Neural cell (in vitro differentiated cells): Measurements from ENCODE around the gene SEPTIN7. TPM values are rescaled to one million over a fixed set of nuclear protein-coding genes. Genes with fewer than 3 reads are reported as not detected.

Experiments used
- H2AFZ ChIP-seq: fragments of 200-600, 300-800 bp; sonication (generic), shearing (Covaris generic); 2 replicates; pipeline ENCODE4 v1.6.0; 2014; ENCODE audit warnings: low read depth, mild to moderate bottlenecking, antibody characterized with exemption, low read length, moderate library complexity
- H3F3A ChIP-seq: fragments of 200-600 bp; shearing (Covaris generic); 2 replicates; pipeline ENCODE4 v1.6.1; 2016; ENCODE audit warnings: mild to moderate bottlenecking, moderate library complexity, mixed read lengths, antibody characterized with exemption, low read length; ENCODE audit not compliant: insufficient read depth, poor library complexity, severe bottlenecking
- H3K27ac ChIP-seq: fragments of 200-600, 300-800 bp; sonication (generic), shearing (Covaris generic); 2 replicates; pipeline ENCODE4 v1.5.1; 2014; ENCODE audit warnings: mild to moderate bottlenecking, low read length, moderate library complexity
- H3K27me3 ChIP-seq: fragments of 300-800, 200-600 bp; sonication (generic), shearing (Covaris generic); 2 replicates; pipeline ENCODE4 v1.6.0; 2014; ENCODE audit warnings: mild to moderate bottlenecking, low read depth, low read length, moderate library complexity; ENCODE audit not compliant: insufficient read depth
- H3K36me3 ChIP-seq: fragments of 300-800, 200-600 bp; sonication (generic), shearing (Covaris generic); 2 replicates; pipeline ENCODE4 v1.5.1; 2014; ENCODE audit warnings: mild to moderate bottlenecking, antibody characterized with exemption, low read length, moderate library complexity; ENCODE audit not compliant: insufficient read depth
- H3K4me2 ChIP-seq: fragments of 300-800, 200-600 bp; sonication (generic), shearing (Covaris generic); 2 replicates; pipeline ENCODE4 v1.6.0; 2014; ENCODE audit warnings: mild to moderate bottlenecking, low read length
- H3K4me3 ChIP-seq: fragments of 300-800, 200-600 bp; sonication (generic), shearing (Covaris generic); 2 replicates; pipeline ENCODE4 v1.5.1; 2014; ENCODE audit warnings: mild to moderate bottlenecking, low read length, moderate library complexity
- H3K79me2 ChIP-seq: fragments of 200-600 bp; shearing (Covaris generic); replicated peaks from 2 replicates; pipeline ENCODE4 v1.6.0; 2014; ENCODE audit warnings: mild to moderate bottlenecking, low read length, moderate library complexity; ENCODE audit not compliant: insufficient read depth
- H3K9ac ChIP-seq: fragments of 300-800, 200-600 bp; sonication (generic), shearing (Covaris generic); 2 replicates; pipeline ENCODE4 v1.6.1; 2016; ENCODE audit warnings: mild to moderate bottlenecking, low read length, mixed read lengths
- H3K9me2 ChIP-seq: fragments of 200-600 bp; shearing (Covaris generic); 2 replicates; pipeline ENCODE4 v1.6.1; 2016; ENCODE audit warnings: mild to moderate bottlenecking, low read length, mixed read lengths; ENCODE audit not compliant: insufficient read depth
- H3K9me3 ChIP-seq: fragments of 200-600, 300-800 bp; sonication (generic), shearing (Covaris generic); 2 replicates; pipeline ENCODE4 v1.6.1; 2016; ENCODE audit warnings: mild to moderate bottlenecking, mixed run types, low read length, moderate library complexity, mixed read lengths
- H4K20me1 ChIP-seq: fragments of 200-600 bp; shearing (Covaris generic); 2 replicates; pipeline ENCODE4 v1.6.1; 2016; ENCODE audit warnings: mild to moderate bottlenecking, mixed run types; ENCODE audit not compliant: insufficient read depth
- CTCF ChIP-seq: fragments of 450-650 bp; IDR thresholded peaks from 2 replicates; pipeline ENCODE4 v1.5.1; 2014; ENCODE audit warnings: antibody characterized with exemption, mild to moderate bottlenecking, moderate library complexity; ENCODE audit not compliant: poor library complexity, severe bottlenecking
- EP300 ChIP-seq: fragments of 450-650 bp; conservative IDR thresholded peaks from 2 replicates; pipeline ENCODE4 v1.6.1; 2014; ENCODE audit warnings: antibody characterized with exemption, mild to moderate bottlenecking, moderate library complexity; ENCODE audit not compliant: poor library complexity, severe bottlenecking
- EZH2 ChIP-seq: fragments of 200-600, 300-800 bp; shearing (Covaris generic), sonication (generic); IDR thresholded peaks from 2 replicates; pipeline ENCODE4 v1.6.1; 2014; ENCODE audit warnings: antibody characterized with exemption, low read length, borderline replicate concordance, mild to moderate bottlenecking; ENCODE audit not compliant: insufficient read depth, poor library complexity, severe bottlenecking
- MXI1 ChIP-seq: fragments of 450-650 bp; conservative IDR thresholded peaks from 2 replicates; pipeline ENCODE4 v1.6.1; 2014; ENCODE audit warnings: antibody characterized with exemption, mild to moderate bottlenecking; ENCODE audit not compliant: poor library complexity, severe bottlenecking
- POLR2AphosphoS5 ChIP-seq: IDR thresholded peaks from 2 replicates; pipeline ENCODE4 v1.6.1; 2012
- RAD21 ChIP-seq: fragments of 450-650 bp; conservative IDR thresholded peaks from 2 replicates; pipeline ENCODE4 v1.6.1; 2014; ENCODE audit warnings: antibody characterized with exemption, mild to moderate bottlenecking, moderate library complexity
- REST ChIP-seq: IDR thresholded peaks from 2 replicates; pipeline ENCODE4 v1.6.1; 2012; ENCODE audit warnings: borderline replicate concordance
- SMC3 ChIP-seq: fragments of 450-650 bp; conservative IDR thresholded peaks from 2 replicates; pipeline ENCODE4 v1.6.1; 2014; ENCODE audit warnings: antibody characterized with exemption, mild to moderate bottlenecking, moderate library complexity; ENCODE audit not compliant: poor library complexity
- TAF1 ChIP-seq: IDR thresholded peaks from 2 replicates; pipeline ENCODE4 v1.6.1; 2012; ENCODE audit warnings: low read depth
- polyA plus RNA-seq: library from polyadenylated mRNA; depleted of rRNA; stranded (reverse); fragments of >200 nt; gene quantifications from 2 replicates; pipeline ENCODE4 v1.2.3, GENCODE V29; 2014

Gene SEPTIN7
- polyA plus RNA-seq, 1 donor from 2014 or later = 492 TPM

- no peak overlapping the region for H3K27ac ChIP-seq
- no peak overlapping the region for H2AFZ ChIP-seq
- peaks cover 5% of the 10 kb centered on the region for H3K36me3 ChIP-seq
Measured at GRCh38 chr7:35849158-35849831, 48.4 kb downstream of the SEPTIN7 start.

DNA sequence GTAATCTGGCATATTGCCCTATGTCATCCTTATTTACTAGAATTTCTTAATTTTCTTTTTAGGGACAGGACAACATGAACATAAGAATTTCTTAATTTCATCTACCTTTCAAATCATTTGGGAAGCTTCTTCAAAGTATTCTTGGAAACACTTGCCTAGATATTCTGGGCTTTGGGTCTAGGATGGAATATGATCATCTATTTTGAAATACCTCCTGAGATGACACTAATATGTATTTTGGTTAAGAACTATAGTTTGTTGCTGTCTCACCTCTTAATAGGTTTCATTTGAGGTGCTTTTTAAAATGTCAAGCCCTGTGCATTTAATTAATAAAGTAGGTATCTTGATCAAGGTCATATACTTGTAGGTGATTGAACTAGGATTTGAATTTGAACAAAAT, 49.1 kb downstream of the SEPTIN7 start:
- no peak overlapping the region for H3K27ac ChIP-seq
- no peak for TF ChIP-seq TAF1
- TF ChIP-seq REST = no peak
- no peak for TF ChIP-seq EZH2
- TF ChIP-seq EP300 = no peak
- no peak for TF ChIP-seq MXI1
- no peak for TF ChIP-seq CTCF
- no peak for TF ChIP-seq POLR2AphosphoS5
- TF ChIP-seq SMC3 = no peak
- no peak for TF ChIP-seq RAD21
- no peaks in the 10 kb centered on the region for H3K9me2 ChIP-seq
- no peaks in the 10 kb centered on the region for H3K9me3 ChIP-seq
- no peak overlapping the region for H2AFZ ChIP-seq
- no peaks in the 10 kb centered on the region for H3F3A ChIP-seq
- H3K9ac ChIP-seq = no peak overlapping the region
- H3K36me3 ChIP-seq = peaks cover 5% of the 10 kb centered on the region
- H3K27me3 ChIP-seq = no peaks in the 10 kb centered on the region
- no peak overlapping the region for H3K4me3 ChIP-seq
- no peaks in the 10 kb centered on the region for H4K20me1 ChIP-seq
- peaks cover 21% of the 10 kb centered on the region for H3K79me2 ChIP-seq
- H3K4me2 ChIP-seq = no peak overlapping the region

More at GRCh38 chr7:35849158-35849831, 48.4 kb downstream of the SEPTIN7 start:
- no peaks in the 10 kb centered on the region for H3K9me3 ChIP-seq
- H3K79me2 ChIP-seq = peaks cover 19% of the 10 kb centered on the region
- no peaks in the 10 kb centered on the region for H3K9me2 ChIP-seq
- no peaks in the 10 kb centered on the region for H3F3A ChIP-seq
- H3K27me3 ChIP-seq = no peaks in the 10 kb centered on the region
- no peak overlapping the region for H3K9ac ChIP-seq
- H3K4me3 ChIP-seq = no peak overlapping the region
- TF ChIP-seq CTCF (no peak), SMC3 (no peak), RAD21 (no peak), EP300 (no peak), POLR2AphosphoS5 (no peak)
- no peak overlapping the region for H3K4me2 ChIP-seq
- no peaks in the 10 kb centered on the region for H4K20me1 ChIP-seq

Other genes starting within 250 kb of the SEPTIN7 start
- 16.7 and 22.1 TPM in 2 replicates for gene HERPUD2, start 105.9 kb upstream of the SEPTIN7 start, polyA plus RNA-seq